MM.1S (cell line): ENCODE data around the gene HMG20A.

ENCODE experiments used
- EZH2 ChIP-seq: fragments of 300-600 bp; sonication (generic); optimal IDR thresholded peaks from 2 replicates; pipeline ENCODE3; 2017; ENCODE audit warnings: low read depth, mild to moderate bottlenecking, antibody characterized with exemption, low read length, mixed read lengths
- TF ChIP-seq, protein P1 (sequence below): fragments of 300-600 bp; sonication (generic); IDR thresholded peaks from 2 replicates; pipeline ENCODE4 v1.5.1; 2016; ENCODE audit warnings: antibody characterized with exemption, low read length, mixed read lengths

DNA sequence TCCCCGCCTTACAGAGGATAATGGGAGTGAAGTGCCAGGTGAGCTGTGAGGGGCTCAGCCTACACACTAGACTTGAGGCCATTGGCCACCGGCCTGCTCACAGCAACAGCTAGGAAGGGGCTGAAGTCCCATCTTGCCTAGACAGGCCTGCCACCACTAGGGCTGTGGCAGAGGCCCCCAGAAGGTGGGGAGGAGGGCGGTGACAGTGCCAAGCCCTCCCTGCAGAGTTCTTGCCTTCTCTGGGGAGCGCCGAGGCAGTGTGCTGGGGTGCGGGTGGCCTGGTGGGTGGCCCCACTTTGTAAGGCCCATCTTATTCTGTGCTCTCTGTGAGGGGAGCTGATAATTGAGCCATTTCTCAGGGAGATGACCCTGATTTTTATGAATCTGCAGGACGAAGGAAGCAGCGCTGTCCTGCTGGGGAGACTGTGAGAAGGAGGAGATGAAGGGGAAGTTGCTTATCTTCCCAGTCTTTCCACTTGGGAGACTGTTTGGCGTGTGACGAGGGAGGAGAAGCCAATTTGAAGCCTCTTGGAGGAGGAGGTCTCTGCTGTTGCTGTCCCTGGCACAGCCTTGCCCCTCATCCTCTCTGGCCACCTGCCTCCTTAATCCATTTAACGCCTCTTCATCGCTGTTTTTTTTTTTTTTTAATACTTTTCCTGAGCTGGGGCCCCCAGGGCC lies 107.7 kb downstream of the HMG20A start:
- TF ChIP-seq, protein P1, sequence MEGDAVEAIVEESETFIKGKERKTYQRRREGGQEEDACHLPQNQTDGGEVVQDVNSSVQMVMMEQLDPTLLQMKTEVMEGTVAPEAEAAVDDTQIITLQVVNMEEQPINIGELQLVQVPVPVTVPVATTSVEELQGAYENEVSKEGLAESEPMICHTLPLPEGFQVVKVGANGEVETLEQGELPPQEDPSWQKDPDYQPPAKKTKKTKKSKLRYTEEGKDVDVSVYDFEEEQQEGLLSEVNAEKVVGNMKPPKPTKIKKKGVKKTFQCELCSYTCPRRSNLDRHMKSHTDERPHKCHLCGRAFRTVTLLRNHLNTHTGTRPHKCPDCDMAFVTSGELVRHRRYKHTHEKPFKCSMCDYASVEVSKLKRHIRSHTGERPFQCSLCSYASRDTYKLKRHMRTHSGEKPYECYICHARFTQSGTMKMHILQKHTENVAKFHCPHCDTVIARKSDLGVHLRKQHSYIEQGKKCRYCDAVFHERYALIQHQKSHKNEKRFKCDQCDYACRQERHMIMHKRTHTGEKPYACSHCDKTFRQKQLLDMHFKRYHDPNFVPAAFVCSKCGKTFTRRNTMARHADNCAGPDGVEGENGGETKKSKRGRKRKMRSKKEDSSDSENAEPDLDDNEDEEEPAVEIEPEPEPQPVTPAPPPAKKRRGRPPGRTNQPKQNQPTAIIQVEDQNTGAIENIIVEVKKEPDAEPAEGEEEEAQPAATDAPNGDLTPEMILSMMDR, result no peak
- TF ChIP-seq EZH2, result no peak
